HCT116 (cell line): Measurements from ENCODE around the gene ZRANB1. TPM values are rescaled to one million over a fixed set of nuclear protein-coding genes. Genes with fewer than 3 reads are reported as not detected.

ENCODE experiments used
- ATAC-seq: fragments of 200-7000 bp; cut with Tn5 transposase; 2 replicates; pipeline ENCODE4 v1.9.1; 2020; ENCODE audit warnings: mild to moderate bottlenecking, moderate library complexity
- BruUV-seq: library from RNA; stranded (reverse); fragments of 400-500 nt; replicated peaks from 2 replicates; lab custom pipeline; 2021; lab: Mats Ljungman, UMichigan
- CTCF ChIA-PET: fragments of 300-600 bp; sonication (Branson Sonifier 250); formaldehyde crosslinking; loops from one replicate; lab custom pipeline; 2021; ENCODE audit warnings: antibody characterized with exemption; lab: Charles Lee
- POLR2A ChIA-PET: fragments of 300-600, 350-600 bp; sonication (Branson Sonifier 250); formaldehyde crosslinking; loops from one replicate; lab custom pipeline; 2021; ENCODE audit warnings: antibody characterized with exemption; lab: Charles Lee
- RAD21 ChIA-PET, 2 experiments: fragments of 300-600 bp; sonication (Branson Sonifier 250); formaldehyde crosslinking; loops; one replicate each; lab custom pipeline; 2023; ENCODE audit warnings: low total read pairs in 2 of 2; ENCODE audit not compliant: uncharacterized antibody in 2 of 2, unreplicated experiment in 2 of 2, low non-redundant PET in 1 of 2; lab: Charles Lee
- DNase-seq: peaks from one replicate; pipeline ENCODE4 v3.0.0-alpha.2; 2010; ENCODE audit warnings: low read depth, low spot score
- H2AFZ ChIP-seq: fragments of 200-600 bp; shearing (Covaris generic), sonication (generic); 2 replicates; pipeline ENCODE4 v1.6.1; 2017; ENCODE audit warnings: low read depth, mixed run types, mixed read lengths, antibody characterized with exemption, low read length; ENCODE audit not compliant: poor library complexity, severe bottlenecking
- H3K27ac ChIP-seq: 2 replicates; pipeline ENCODE4 v1.5.1; 2012; ENCODE audit warnings: low read depth, low read length
- H3K27me3 ChIP-seq: fragments of 200-600 bp; sonication (generic); 2 replicates; pipeline ENCODE4 v1.6.1; 2016; ENCODE audit warnings: mixed run types, low read length, mixed read lengths; ENCODE audit not compliant: insufficient read depth
- H3K36me3 ChIP-seq, 2 experiments: fragments of 200-500 bp in 1 of 2; fragments of 200-600 bp in 1 of 2; sonication (Bioruptor generic) in 1 of 2; sonication (generic) in 1 of 2; 2 replicates each; pipeline versions ENCODE4 v1.5.1 to v1.6.1; 2014 to 2016; ENCODE audit warnings: low read length in 2 of 2, inconsistent platforms in 1 of 2, mixed read lengths in 1 of 2, mixed run types in 1 of 2; ENCODE audit not compliant: insufficient read depth in 2 of 2, control insufficient read depth in 1 of 2
- H3K4me1 ChIP-seq, 2 experiments: fragments of 200-600 bp in 1 of 2; sonication (generic) in 1 of 2; 2 replicates each; pipeline versions ENCODE4 v1.5.1 to v1.6.1; 2012 to 2017; ENCODE audit warnings: low read length in 2 of 2, inconsistent platforms in 1 of 2, mild to moderate bottlenecking in 1 of 2, mixed read lengths in 1 of 2, mixed run types in 1 of 2, moderate library complexity in 1 of 2; ENCODE audit not compliant: insufficient read depth in 2 of 2, control insufficient read depth in 1 of 2
- H3K4me2 ChIP-seq: fragments of 200-600 bp; sonication (generic); 2 replicates; pipeline ENCODE4 v1.6.1; 2017; ENCODE audit warnings: mixed run types, low read length, mixed read lengths
- H3K4me3 ChIP-seq, 2 experiments: fragments of 200-600 bp in 1 of 2; sonication (generic) in 1 of 2; replicated peaks in 1 of 2; 2 replicates each; pipeline ENCODE4 v1.5.1; 2011 to 2016; ENCODE audit warnings: low read length in 2 of 2, control low read depth in 1 of 2, low read depth in 1 of 2, mild to moderate bottlenecking in 1 of 2, mixed read lengths in 1 of 2, mixed run types in 1 of 2
- H3K79me2 ChIP-seq: fragments of 200-600 bp; sonication (generic); 2 replicates; pipeline ENCODE4 v1.6.1; 2017; ENCODE audit warnings: mild to moderate bottlenecking, mixed run types, low read length, moderate library complexity, mixed read lengths; ENCODE audit not compliant: insufficient read depth
- H3K9ac ChIP-seq: fragments of 200-600 bp; sonication (generic); 2 replicates; pipeline ENCODE4 v1.6.1; 2016; ENCODE audit warnings: low read length, mixed read lengths
- H3K9me2 ChIP-seq: fragments of 200-600 bp; sonication (generic), shearing (Covaris generic); 2 replicates; pipeline ENCODE4 v1.6.1; 2017; ENCODE audit warnings: mixed run types, mild to moderate bottlenecking, moderate library complexity; ENCODE audit not compliant: insufficient read depth
- H3K9me3 ChIP-seq, 2 experiments: fragments of 200-500 bp in 1 of 2; fragments of 200-600 bp in 1 of 2; sonication (Bioruptor generic) in 1 of 2; sonication (generic) in 1 of 2; 2 replicates each; pipeline ENCODE4 v1.6.1; 2014 to 2017; ENCODE audit warnings: low read length in 2 of 2, mixed read lengths in 2 of 2, inconsistent platforms in 1 of 2, low read depth in 1 of 2, mild to moderate bottlenecking in 1 of 2, mixed run types in 1 of 2, moderate library complexity in 1 of 2; ENCODE audit not compliant: control insufficient read depth in 1 of 2, insufficient read depth in 1 of 2
- H4K20me1 ChIP-seq: fragments of 200-600 bp; sonication (generic), shearing (Covaris generic); 2 replicates; pipeline ENCODE4 v1.6.1; 2017; ENCODE audit warnings: mixed run types, mild to moderate bottlenecking, moderate library complexity; ENCODE audit not compliant: insufficient read depth
- CEBPB ChIP-seq: IDR thresholded peaks from 2 replicates; pipeline ENCODE4 v1.6.1; 2012; ENCODE audit warnings: low read depth
- EGR1 ChIP-seq: IDR thresholded peaks from 2 replicates; pipeline ENCODE4 v1.6.1; 2012; ENCODE audit warnings: low read depth
- ELF1 ChIP-seq: IDR thresholded peaks from 2 replicates; pipeline ENCODE4 v1.6.1; 2012; ENCODE audit warnings: low read depth, borderline replicate concordance
- JUND ChIP-seq: IDR thresholded peaks from 2 replicates; pipeline ENCODE4 v1.6.1; 2012
- RAD21 ChIP-seq: IDR thresholded peaks from 2 replicates; pipeline ENCODE4 v1.6.1; 2012; ENCODE audit warnings: low read depth, mild to moderate bottlenecking
- SRF ChIP-seq: IDR thresholded peaks from 2 replicates; pipeline ENCODE4 v1.6.1; 2012; ENCODE audit warnings: low read depth
- TCF7L2 ChIP-seq: IDR thresholded peaks from 2 replicates; pipeline ENCODE4 v1.7.0; 2011; ENCODE audit warnings: borderline replicate concordance, inconsistent platforms; ENCODE audit not compliant: insufficient read depth, insufficient read length; ENCODE audit errors: extremely low read depth
- ZNF274 ChIP-seq: fragments of 200-500 bp; sonication (Bioruptor generic); IDR thresholded peaks from 2 replicates; pipeline ENCODE4 v1.6.1; 2014; ENCODE audit warnings: mild to moderate bottlenecking, low read depth, low read length, inconsistent platforms
- intact Hi-C: fragments of 100-400 bp; cut with micrococcal nuclease; formaldehyde crosslinking; loops from 2 replicates; pipeline ENCODE4 v1.10.0; 2022
- total RNA-seq: library from RNA; stranded (reverse); gene quantifications from one replicate; pipeline ENCODE4 v1.2.1, GENCODE V29; 2021; ENCODE audit not compliant: unreplicated experiment
- TF ChIP-seq, protein P1 (sequence below): IDR thresholded peaks from 2 replicates; pipeline ENCODE4 v1.6.1; 2012
- TF ChIP-seq, protein P2 (sequence below), 3 experiments: fragments of 200-600 bp in 1 of 3; sonication (generic) in 1 of 3; IDR thresholded peaks in 2 of 3; conservative IDR thresholded peaks in 1 of 3; 2 replicates each; pipeline ENCODE4 v1.5.1; 2012 to 2017; ENCODE audit warnings: low read depth in 2 of 3, low read length in 2 of 3, antibody characterized with exemption in 1 of 3, borderline replicate concordance in 1 of 3, control low read depth in 1 of 3, mild to moderate bottlenecking in 1 of 3, mixed read lengths in 1 of 3, mixed run types in 1 of 3, moderate library complexity in 1 of 3; ENCODE audit not compliant: insufficient read depth in 1 of 3

Gene ZRANB1
- total RNA-seq, 1 experiment from 2014 or later, result 23.9 TPM

DNA sequence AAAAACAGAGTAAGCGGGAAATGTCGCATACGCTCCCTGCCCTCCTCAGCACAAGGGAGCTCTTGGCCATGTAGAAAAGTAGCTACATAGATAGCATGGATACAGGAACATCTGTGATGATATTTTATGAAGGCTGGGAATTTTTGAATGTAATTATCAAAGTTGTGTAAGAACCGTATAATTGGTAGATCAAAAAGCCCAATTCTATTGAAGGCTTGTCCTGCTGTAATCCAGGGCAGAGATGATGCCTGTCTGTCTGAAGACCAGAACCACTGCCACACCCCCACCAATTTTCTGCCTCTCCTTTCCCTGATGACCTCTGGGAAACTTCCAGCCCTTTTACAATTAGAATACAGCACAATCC, 51.4 kb downstream of the ZRANB1 start:
- no peaks in the 10 kb centered on the region for H3K27me3 ChIP-seq
- TF ChIP-seq TCF7L2 (no peak), SRF (no peak), CEBPB (no peak), EGR1 (no peak), ZNF274 (no peak), RAD21 (no peak), JUND (no peak), ELF1 (no peak)
- TF ChIP-seq, protein P1, sequence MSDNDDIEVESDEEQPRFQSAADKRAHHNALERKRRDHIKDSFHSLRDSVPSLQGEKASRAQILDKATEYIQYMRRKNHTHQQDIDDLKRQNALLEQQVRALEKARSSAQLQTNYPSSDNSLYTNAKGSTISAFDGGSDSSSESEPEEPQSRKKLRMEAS, result no peak
- TF ChIP-seq, protein P2, sequence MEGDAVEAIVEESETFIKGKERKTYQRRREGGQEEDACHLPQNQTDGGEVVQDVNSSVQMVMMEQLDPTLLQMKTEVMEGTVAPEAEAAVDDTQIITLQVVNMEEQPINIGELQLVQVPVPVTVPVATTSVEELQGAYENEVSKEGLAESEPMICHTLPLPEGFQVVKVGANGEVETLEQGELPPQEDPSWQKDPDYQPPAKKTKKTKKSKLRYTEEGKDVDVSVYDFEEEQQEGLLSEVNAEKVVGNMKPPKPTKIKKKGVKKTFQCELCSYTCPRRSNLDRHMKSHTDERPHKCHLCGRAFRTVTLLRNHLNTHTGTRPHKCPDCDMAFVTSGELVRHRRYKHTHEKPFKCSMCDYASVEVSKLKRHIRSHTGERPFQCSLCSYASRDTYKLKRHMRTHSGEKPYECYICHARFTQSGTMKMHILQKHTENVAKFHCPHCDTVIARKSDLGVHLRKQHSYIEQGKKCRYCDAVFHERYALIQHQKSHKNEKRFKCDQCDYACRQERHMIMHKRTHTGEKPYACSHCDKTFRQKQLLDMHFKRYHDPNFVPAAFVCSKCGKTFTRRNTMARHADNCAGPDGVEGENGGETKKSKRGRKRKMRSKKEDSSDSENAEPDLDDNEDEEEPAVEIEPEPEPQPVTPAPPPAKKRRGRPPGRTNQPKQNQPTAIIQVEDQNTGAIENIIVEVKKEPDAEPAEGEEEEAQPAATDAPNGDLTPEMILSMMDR (IDR thresholded peaks at IDR 0.05 in 2 of 3, conservative IDR thresholded peaks at IDR 0.05 in 1 of 3; ENCODE audit: borderline replicate concordance in 1 of 3, insufficient read depth in 1 of 3, low read depth in 2 of 3, low read length in 2 of 3), result no peak
- TF ChIP-seq, all 23 proteins: peak for 0
- Histone ChIP-seq H3K79me2 (peaks cover 3% of the 10 kb centered on the region; the same call in 1 of the 2 replicates), H3K4me3 (no peak overlapping the region), H2AFZ (no peak overlapping the region), H3K4me2 (no peak overlapping the region), H3K27ac (no peak overlapping the region), H3K9me2 (no peaks in the 10 kb centered on the region), H3K4me1 (no peaks in the 10 kb centered on the region), H3K9me3 (no peaks in the 10 kb centered on the region), H3K36me3 (peaks cover 60 to 64% of the 10 kb centered on the region in 2 experiments), H4K20me1 (peaks cover 10% of the 10 kb centered on the region; the same call in 1 of the 2 replicates), H3K9ac (no peak overlapping the region)
- ATAC-seq (no peak), DNase-seq (no peak)
- POLR2A ChIA-PET, result no interaction called here
- RAD21 ChIA-PET, result interaction anchor here in 1 of 2 experiments (1.4 kb wide), 1 partner anchor 55 kb away, joined by 3 read pairs; no protein-coding TSS in a partner anchor
- CTCF ChIA-PET, result interaction anchor here (0.9 to 2.4 kb wide), 11 partner anchors 27 to 640 kb away, joined by 3 to 17 read pairs (median 5); no protein-coding TSS in a partner anchor
- BruUV-seq, result no TSS peak
- intact Hi-C loops, result loop anchor here (5.0 to 10.0 kb wide), 2 partner anchors 351 to 634 kb away; no protein-coding TSS in a partner anchor
